22Rv1 (cell line): ENCODE data around the gene SNX24.

Experiments used
- H3K27ac ChIP-seq: fragments of 450-650 bp; 2 replicates; pipeline ENCODE4 v1.5.1; 2017
- CTCF ChIP-seq: fragments of 450-650 bp; IDR thresholded peaks from 2 replicates; pipeline ENCODE4 v1.5.1; 2017; ENCODE audit warnings: mild to moderate bottlenecking
- ZFX ChIP-seq: fragments of 450-650 bp; IDR thresholded peaks from 2 replicates; pipeline ENCODE4 v1.6.1; 2017; ENCODE audit warnings: antibody characterized with exemption, borderline replicate concordance

Gene SNX24

GRCh38 chr5:123051206-123051605 lies 205.8 kb downstream of the SNX24 start:
- TF ChIP-seq CTCF (no peak), ZFX (no peak)
- H3K27ac ChIP-seq, result no peak overlapping the region
